Measurements from ENCODE around the gene OOSP3.

OOSP3 gene

DNA sequence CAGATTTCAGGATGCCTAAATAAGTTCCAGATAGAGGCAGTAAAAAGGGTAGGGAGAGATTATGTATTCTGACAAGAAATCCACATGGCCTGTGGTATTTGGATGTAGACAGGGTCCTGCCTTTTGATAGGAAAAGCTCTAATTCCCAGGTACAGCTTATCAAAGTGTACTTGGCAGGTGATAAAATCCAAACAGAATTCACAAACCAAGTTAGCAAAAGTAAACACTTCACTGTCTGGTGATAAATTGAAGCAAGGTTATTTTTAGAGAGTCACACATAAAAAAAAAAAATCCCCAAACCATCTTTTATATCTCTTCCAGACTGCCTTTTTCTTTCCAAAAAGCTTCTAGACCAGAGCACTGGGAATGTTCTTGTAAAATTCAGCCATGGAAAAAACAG, 39.0 kb upstream of the OOSP3 start:
- TF ChIP-seq EZH2phosphoT487 (IDR thresholded peaks at IDR 0.05; ENCODE audit: borderline replicate concordance) (no peak), CTCF (conservative IDR thresholded peaks at IDR 0.05; ENCODE audit: low read length) (no peak)
- no peaks in the 10 kb centered on the region for H3K79me2 ChIP-seq (ENCODE audit: insufficient read depth, low read length)
- H3F3A ChIP-seq (ENCODE audit: low read depth): no peaks in the 10 kb centered on the region
- no peak overlapping the region for H3K4me3 ChIP-seq (ENCODE audit: low read length, poor library complexity, severe bottlenecking)
- H3K27me3 ChIP-seq (ENCODE audit: insufficient read depth, low read length, poor library complexity, severe bottlenecking): no peaks in the 10 kb centered on the region
- H2AFZ ChIP-seq (ENCODE audit: low read length): no peak overlapping the region
- no peaks in the 10 kb centered on the region for H3K4me1 ChIP-seq (ENCODE audit: insufficient read depth, low read length, poor library complexity, severe bottlenecking)
- no peaks in the 10 kb centered on the region for H3K9me2 ChIP-seq (replicated peaks; ENCODE audit: low read depth, low read length)
- H3K9me3 ChIP-seq (ENCODE audit: insufficient read depth, low read depth, low read length): no peaks in the 10 kb centered on the region
- no peaks in the 10 kb centered on the region for H3K36me3 ChIP-seq (ENCODE audit: insufficient read depth, low read length)
- no peaks in the 10 kb centered on the region for H4K20me1 ChIP-seq (ENCODE audit: insufficient read depth, low read length, poor library complexity, severe bottlenecking)
- H3K4me2 ChIP-seq (ENCODE audit: low read depth, low read length, poor library complexity, severe bottlenecking): no peak overlapping the region
- no peak overlapping the region for H3K9ac ChIP-seq (ENCODE audit: low read depth, low read length, poor library complexity, severe bottlenecking)

DNA sequence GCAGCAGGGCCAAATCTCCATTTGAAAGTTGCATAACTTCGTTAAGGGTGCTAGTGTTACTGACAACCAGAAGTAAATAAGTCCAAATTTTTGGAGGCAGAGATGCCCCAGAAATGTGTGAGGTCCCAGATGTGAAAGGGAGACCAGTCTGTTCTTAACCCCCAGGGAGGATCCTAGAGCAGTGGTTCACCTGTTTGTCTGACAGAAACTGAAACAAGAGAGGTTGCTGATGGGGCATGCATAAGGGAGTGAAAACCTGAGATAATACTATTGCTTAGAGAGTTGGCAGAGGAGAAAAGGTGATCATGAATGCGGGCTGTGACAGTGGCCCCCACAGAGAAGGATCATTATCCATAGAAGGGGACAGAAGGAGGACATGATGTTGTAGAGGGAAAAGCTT, 37.1 kb upstream of the OOSP3 start:
- H3K27me3 ChIP-seq (ENCODE audit: insufficient read depth, low read length, poor library complexity, severe bottlenecking): no peaks in the 10 kb centered on the region
- no peaks in the 10 kb centered on the region for H3K36me3 ChIP-seq (ENCODE audit: insufficient read depth, low read length)
- no peaks in the 10 kb centered on the region for H3F3A ChIP-seq (ENCODE audit: low read depth)
- no peak overlapping the region for H3K9ac ChIP-seq (ENCODE audit: low read depth, low read length, poor library complexity, severe bottlenecking)
- no peaks in the 10 kb centered on the region for H4K20me1 ChIP-seq (ENCODE audit: insufficient read depth, low read length, poor library complexity, severe bottlenecking)
- H3K4me3 ChIP-seq (ENCODE audit: low read length, poor library complexity, severe bottlenecking): no peak overlapping the region
- H3K4me2 ChIP-seq (ENCODE audit: low read depth, low read length, poor library complexity, severe bottlenecking): no peak overlapping the region
- no peaks in the 10 kb centered on the region for H3K79me2 ChIP-seq (ENCODE audit: insufficient read depth, low read length)
- TF ChIP-seq EZH2phosphoT487 (IDR thresholded peaks at IDR 0.05; ENCODE audit: borderline replicate concordance) (no peak), CTCF (conservative IDR thresholded peaks at IDR 0.05; ENCODE audit: low read length) (no peak)
- no peaks in the 10 kb centered on the region for H3K9me3 ChIP-seq (ENCODE audit: insufficient read depth, low read depth, low read length)
- no peaks in the 10 kb centered on the region for H3K9me2 ChIP-seq (replicated peaks; ENCODE audit: low read depth, low read length)
- H3K4me1 ChIP-seq (ENCODE audit: insufficient read depth, low read length, poor library complexity, severe bottlenecking): no peaks in the 10 kb centered on the region
- H2AFZ ChIP-seq (ENCODE audit: low read length): no peak overlapping the region

GRCh38 chr11:59842316-59842715, 36.3 kb upstream of the OOSP3 start:
- H3K9me3 ChIP-seq (ENCODE audit: insufficient read depth, low read depth, low read length): no peaks in the 10 kb centered on the region
- no peaks in the 10 kb centered on the region for H3K4me1 ChIP-seq (ENCODE audit: insufficient read depth, low read length, poor library complexity, severe bottlenecking)
- no peak overlapping the region for H3K4me2 ChIP-seq (ENCODE audit: low read depth, low read length, poor library complexity, severe bottlenecking)
- no peak overlapping the region for H2AFZ ChIP-seq (ENCODE audit: low read length)
- H3K79me2 ChIP-seq (ENCODE audit: insufficient read depth, low read length): no peaks in the 10 kb centered on the region
- no peak overlapping the region for H3K9ac ChIP-seq (ENCODE audit: low read depth, low read length, poor library complexity, severe bottlenecking)
- no peaks in the 10 kb centered on the region for H3K27me3 ChIP-seq (ENCODE audit: insufficient read depth, low read length, poor library complexity, severe bottlenecking)
- no peaks in the 10 kb centered on the region for H4K20me1 ChIP-seq (ENCODE audit: insufficient read depth, low read length, poor library complexity, severe bottlenecking)
- TF ChIP-seq EZH2phosphoT487 (IDR thresholded peaks at IDR 0.05; ENCODE audit: borderline replicate concordance) (no peak), CTCF (conservative IDR thresholded peaks at IDR 0.05; ENCODE audit: low read length) (no peak)
- H3K9me2 ChIP-seq (replicated peaks; ENCODE audit: low read depth, low read length): no peaks in the 10 kb centered on the region
- H3K36me3 ChIP-seq (ENCODE audit: insufficient read depth, low read length): no peaks in the 10 kb centered on the region
- H3F3A ChIP-seq (ENCODE audit: low read depth): no peaks in the 10 kb centered on the region
- H3K4me3 ChIP-seq (ENCODE audit: low read length, poor library complexity, severe bottlenecking): no peak overlapping the region

All from Loucy (cell line).